HG02571 (cell line): ENCODE data around the gene IL15.
"Not testable (repeated sequence)": the region's sequence is repeated elsewhere in the genome, so short reads cannot be mapped to it uniquely, and the experiment has no call there.

Experiments used
- ATAC-seq: cut with Tn5 transposase; IDR thresholded peaks from one replicate; pipeline ENCODE4 v1.9.1; 2021; ENCODE audit warnings: mild to moderate bottlenecking, moderate library complexity; ENCODE audit not compliant: unreplicated experiment

IL15 gene, protein sequence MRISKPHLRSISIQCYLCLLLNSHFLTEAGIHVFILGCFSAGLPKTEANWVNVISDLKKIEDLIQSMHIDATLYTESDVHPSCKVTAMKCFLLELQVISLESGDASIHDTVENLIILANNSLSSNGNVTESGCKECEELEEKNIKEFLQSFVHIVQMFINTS

DNA sequence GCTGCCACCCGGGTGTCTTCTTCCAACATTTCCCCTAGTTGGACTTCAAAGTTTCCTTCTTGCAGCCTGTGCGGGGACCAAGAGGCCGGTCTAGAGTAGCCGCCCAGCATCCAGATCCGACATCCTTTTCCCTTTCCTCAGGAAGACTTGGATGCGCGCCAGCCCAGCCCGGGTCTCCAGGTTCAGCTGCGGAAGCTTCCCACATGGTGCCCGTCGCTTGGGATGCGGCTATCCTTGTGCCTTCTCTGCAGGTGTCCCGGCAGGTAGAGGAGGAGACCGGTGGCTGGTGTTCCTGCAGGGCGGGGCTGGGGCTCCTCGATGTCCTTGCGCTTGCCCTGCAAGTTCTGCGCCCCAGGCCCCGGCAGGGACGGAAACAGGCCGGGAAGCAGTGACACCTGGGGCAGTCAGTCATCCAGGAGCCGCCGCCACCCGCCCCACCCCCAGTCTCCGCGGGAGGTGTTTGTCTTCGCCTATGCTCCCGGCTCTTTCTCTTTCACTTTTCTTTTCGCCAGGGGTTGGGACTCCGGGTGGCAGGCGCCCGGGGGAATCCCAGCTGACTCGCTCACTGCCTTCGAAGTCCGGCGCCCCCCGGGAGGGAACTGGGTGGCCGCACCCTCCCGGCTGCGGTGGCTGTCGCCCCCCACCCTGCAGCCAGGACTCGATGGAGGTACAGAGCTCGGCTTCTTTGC, at the start of gene IL15:
Gene IL15 (plus strand): TSS at position 502 of the 689 bp plus-strand sequence. CDS start 82,882 bp downstream, outside the sequence.
- peak; percentile 71 for ATAC-seq

DNA sequence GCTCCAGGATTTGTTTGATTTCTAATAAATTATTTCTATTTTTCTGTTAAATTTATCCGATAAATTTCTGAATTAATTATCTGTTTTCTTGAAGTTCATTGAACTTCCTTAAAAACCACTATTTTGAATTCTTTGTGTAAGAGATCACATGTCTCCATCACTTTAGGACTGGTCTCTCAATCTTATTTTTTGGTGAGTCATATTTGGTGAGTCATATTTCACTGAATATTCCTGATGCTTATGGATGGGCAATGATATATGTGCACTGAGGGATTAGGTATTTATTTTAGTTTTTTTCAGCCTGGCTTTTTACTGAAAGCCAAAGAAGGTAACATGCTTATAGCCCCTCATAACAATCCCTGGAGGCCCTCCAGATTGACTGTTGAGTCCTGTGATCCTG, 48.5 kb upstream of the IL15 start:
- no peak for ATAC-seq

DNA sequence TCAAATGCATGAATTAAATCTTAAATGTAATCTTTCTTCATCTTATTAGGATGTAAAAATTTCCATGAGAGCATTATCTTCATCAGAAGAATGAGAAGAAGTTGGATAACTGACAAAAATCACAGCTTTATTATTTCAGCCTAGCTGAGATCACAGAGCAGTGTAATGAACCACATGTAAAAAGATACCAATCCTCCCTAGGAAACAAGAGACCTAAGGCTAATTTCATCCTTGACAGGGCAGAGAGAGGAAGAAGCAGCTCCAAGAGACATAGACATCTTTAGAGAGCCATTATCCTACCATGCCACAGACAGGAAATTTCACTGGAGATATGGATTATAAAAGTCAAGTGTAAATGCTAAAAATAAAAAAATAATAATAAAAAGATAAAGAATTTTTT, 40.9 kb upstream of the IL15 start:
- ATAC-seq = no peak

DNA sequence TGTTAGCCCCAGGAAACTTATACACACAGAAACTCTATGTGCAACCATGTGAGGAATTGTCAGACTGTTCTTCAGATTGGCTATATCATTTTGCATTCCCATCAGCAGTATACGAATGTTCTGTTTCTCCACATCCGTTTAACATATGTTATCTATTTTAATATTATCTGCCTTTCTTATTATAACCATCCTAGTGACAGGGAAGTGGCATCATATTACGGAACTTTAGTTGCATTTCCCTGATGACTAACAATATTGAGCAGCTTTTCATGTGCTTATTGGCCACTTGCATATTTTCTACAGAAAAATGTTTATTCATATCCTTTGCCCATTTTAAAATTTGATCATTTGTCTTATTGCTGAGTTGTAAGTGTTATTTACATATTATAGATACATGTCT, 36.5 kb upstream of the IL15 start:
- ATAC-seq = no peak

DNA sequence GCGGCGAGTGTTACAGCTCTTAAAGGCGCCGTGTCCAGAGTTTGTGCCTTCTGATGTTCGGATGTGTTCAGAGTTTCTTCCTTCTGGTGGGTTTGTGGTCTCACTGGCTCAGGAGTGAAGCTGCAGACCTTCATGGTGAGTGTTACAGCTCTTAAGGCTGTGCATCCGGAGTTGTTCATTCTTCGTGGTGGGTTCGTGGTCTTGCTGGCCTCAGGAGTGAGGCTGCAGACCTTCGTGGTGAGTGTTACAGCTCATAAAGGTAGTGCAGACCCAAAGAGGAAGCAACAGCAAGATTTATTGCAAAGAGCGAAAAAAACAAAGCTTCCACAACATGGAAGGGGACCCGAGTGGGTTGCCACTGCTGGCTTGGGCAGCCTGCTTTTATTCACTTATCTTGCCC, 31.7 kb upstream of the IL15 start:
- ATAC-seq = not testable (repeated sequence)

DNA sequence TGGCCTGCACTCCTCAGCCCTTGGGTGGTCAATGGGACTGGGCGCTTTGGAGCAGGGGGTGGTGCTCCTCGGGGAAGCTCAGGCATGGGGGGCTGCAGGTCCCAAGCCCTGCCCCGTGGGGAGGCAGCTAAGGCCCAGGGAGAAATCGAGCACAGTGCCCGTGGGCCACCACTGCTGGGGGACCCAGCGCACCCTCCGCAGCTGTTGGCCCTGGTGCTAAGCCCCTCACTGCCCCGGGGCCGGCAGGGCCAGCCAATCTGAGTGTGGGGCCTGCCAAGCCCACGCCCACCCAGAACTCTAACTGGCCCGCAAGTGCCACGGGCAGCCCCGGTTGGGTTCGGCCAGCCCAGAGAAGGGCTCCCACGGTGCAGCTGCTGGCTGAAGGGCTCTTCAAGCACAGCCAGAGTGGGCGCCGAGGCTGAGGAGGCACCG, 30.9 kb upstream of the IL15 start:
- no peak for ATAC-seq

DNA sequence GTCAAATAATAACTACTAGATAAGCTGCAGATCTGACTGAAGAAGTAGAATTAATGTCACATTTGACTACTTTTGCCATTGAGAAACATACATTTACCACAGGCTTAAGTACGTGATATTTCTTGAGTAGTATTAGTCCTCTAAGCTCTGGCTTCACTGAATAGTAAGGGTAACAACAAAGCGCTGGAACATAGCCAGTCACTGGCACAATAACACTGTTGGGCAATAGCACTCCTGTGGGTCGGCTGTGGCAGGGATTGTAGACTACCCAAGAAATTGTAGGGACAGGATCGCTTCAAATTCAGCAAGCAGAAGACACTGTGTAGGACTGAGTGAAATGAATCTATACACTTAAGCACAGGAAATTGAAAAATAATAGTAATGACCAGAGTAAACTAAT, 27.1 kb upstream of the IL15 start:
- no peak for ATAC-seq

DNA sequence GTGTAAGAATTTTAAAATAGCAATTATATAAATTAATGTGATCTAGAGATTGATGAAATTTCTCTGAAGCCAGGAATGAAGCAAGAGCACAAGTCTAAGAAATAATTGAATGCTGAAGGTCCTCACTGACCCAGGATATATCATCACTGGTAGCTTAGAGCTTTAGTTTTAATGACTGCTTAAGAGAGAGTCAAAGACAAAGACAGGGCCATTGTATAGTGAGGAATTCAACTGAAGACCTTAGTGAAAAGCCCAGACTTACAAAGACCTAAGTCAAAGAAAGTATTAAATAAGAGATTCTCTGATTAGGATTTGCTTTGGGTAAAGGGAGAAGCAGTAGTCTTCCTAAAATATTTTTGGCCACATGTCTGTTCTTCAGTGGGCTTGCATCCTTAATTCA, 26.0 kb upstream of the IL15 start:
- ATAC-seq = no peak

DNA sequence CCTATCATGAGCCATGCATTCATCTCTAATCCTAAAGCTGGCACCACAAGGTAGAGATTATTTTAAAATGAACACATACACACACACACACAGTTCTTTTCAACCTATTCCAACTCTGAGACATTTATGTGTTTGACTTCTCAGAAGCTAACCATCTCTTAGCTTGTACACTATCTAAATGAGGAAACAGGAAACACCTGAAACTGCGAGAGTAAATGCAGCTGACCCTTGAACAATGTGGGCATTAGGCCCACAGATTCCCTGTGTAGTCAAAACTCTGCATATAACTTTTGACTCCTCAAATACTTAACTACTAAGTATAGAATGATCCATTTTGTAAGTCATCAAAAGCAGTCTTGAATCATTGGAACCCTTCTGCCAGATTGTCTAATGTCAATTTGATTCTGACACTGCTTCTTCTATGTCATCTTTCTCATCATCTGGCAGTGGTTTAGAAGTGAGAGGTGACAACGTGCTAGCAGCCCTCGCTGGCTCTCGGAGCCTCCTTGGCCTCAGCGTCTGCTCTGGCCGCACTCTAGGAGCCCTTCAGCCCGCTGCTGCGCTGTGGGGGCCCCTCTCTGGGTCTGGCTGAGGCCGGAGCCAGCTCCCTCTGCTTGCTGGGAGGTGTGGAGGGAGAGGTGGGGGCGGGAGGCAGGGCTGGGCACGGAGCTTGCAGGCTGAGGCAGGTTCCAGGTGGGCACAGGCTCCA, 21.4 kb upstream of the IL15 start:
- ATAC-seq = no peak

DNA sequence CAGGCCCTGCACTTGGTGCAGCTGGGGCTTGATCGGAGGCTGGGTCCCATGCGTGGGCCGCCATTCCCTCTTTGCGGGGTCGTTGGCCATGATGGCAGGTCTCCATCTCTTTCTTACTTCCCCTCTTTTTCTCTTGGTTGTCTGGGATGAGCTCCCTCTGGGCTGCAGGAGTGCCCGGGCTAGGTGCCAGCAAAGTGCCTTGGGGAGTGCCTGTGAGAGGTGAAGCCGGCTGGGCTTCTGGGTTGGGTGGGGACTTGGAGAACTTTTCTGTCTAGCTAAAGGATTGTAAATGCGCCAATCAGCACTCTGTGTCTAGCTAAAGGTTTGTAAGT, 20.8 kb upstream of the IL15 start:
- not testable (repeated sequence) for ATAC-seq

DNA sequence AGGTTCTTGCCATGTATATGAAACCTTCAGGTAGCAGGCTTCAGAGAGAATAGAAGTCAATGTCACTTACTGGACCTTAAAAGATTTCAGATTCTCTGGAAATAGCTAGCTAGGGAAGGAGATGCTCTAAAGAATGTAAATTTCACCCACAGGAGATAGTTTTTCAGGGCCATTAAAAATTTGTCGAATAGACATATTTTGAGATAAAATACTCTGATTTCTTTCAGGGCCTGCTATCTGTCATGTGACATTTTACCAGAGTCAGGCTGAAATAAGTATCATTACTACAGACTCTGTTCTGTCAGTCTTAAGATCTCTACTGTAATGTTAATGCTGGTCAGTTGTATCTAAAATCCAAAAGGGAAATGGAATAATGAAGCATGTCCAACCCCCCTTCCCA, 15.7 kb upstream of the IL15 start:
- ATAC-seq = no peak

DNA sequence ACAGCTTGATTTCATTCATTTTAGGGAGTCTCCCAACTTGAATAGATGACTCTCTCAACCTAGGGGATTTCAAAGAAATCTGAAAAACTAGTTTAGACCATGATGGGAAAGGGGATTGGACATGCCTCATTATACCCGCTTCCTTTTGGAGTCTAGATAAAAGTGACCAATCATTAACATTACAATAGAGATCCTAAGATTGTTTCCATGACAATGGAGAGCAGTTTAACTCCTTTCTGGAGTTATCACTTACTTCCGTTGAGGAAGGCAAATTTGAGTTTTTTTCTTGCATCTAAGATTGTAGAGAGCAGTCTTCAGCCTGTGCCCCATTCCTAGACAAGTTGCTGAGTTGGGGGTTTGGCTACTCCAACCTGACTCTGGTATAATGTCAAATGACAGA, 11.4 kb upstream of the IL15 start:
- no peak for ATAC-seq

DNA sequence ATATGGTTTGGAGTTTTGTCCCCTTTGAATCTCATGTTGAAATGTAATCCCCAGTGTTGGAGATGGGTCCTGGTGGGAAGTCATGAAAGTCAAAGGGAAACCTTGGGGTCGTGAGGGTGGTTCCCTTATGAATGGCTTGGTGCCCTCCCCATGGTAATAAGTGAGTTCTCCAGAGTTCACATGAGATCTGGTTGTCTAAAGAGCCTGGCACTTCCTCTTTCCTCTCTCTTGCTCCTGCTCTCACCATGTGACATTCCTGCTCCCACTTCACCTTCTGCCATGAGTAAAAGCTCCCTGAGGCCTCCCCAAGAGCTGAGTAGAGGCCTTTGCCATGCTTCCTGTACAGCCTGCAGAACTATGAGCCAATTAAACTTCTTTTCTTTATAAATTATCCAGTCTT, 5.5 kb upstream of the IL15 start:
- no peak for ATAC-seq

DNA sequence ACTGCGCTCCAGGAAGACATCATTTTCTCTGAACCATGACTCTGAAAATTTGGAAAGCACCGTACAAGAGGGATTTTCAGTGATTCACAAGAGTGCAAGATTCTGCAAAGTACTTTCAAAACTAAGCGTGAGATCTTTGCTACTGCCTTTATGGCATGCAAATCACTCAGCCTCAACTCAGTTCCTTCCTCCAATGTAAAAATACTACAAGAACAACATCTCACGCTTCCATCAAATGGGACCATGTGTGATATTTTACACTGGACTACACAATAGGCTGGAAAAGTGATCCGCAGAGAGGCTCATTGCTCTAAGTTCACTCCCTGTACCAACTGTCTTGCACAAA, 674 bp upstream of the IL15 start:
- ATAC-seq = peak; percentile 41

DNA sequence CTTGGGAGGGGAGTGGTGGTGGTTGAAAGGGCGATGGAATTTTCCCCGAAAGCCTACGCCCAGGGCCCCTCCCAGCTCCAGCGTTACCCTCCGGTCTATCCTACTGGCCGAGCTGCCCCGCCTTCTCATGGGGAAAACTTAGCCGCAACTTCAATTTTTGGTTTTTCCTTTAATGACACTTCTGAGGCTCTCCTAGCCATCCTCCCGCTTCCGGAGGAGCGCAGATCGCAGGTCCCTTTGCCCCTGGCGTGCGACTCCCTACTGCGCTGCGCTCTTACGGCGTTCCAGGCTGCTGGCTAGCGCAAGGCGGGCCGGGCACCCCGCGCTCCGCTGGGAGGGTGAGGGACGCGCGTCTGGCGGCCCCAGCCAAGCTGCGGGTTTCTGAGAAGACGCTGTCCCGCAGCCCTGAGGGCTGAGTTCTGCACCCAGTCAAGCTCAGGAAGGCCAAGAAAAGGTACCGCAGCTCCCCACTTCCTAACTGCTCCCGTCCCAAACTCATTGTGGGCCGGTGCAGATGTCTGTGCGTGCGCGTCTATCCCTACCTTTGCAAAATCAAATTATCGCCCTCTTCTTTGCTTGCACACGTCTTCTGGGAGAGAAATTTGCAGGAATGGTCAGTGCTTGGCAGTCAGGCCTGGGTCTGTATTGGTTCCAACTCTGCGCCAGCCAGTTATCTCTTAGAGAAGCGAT, 533 bp downstream of the IL15 start:
- ATAC-seq = peak; percentile 49

DNA sequence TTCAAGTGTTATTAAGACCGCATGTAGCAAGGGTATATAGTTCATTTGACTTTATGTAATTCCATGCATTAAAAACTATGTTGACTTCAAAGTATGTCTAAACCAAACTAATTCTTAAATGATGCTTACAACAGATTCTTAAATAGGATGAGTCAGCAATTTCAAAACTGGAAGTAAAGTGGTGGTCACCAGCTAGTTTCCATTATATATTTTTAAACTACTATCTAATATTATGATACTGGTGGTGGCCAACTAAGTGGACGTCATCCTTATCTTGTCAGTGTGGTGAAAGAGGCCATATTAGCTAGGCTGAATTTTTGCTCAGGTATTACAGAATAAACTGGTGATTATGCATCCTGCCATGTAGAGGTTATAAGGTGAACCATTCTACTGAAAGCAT, 1.2 kb downstream of the IL15 start:
- ATAC-seq = no peak

DNA sequence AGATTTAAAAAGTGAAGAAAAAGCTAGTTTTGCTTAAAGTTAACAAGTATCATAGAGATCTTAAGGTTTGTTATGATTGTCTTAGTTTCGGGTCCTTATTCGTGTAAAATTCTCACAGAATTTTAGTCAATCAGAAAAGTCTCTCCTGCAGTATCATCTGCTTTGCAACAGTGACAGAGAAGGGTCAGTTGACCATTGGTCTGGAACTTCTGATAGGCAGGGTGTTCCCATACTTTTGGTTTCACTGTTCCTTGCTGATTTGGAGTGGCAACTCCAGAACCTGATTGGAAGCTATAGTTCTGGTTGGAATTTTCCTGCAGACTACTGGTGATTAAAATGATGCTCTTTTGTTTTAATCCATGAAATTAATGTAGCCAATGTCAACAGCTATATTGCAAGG, 1.8 kb downstream of the IL15 start:
- no peak for ATAC-seq

DNA sequence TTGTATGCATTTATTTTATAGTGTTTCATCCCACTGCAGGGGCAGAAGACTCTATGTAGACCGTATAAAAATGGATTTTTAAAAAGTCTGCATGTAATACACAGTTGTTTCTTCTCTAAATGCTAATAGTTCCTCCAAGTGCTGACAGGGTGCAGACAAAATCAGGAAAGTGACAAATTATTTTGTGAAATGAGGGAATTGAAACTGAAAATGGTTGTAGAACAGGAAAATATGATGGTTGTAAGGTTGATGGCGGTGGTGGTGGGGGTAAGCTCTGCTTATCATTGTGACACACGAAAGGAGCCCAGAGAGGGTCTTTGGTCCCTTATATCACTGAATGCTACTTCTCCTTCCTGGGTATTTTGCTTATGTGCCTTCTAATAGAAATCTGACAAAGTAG, 4.3 kb downstream of the IL15 start:
- ATAC-seq = no peak

DNA sequence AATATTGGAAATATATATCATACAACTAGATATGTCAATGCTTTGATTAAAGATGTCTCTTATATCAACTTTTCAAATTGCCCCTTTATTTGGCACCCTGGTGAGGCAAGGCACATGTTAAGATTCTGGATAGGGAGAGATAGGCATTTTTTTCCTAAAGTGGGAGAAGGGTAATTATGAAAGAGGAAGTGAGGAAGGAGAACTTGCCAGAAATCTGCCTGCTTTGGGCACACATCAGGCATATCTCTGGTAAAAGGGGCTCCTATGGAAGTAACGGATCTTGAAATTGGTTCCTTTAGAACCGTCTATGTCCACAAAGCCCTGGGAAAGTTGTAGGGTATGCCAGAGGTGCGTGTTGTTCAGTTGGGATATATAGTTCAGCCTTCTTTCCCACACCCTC, 5.7 kb downstream of the IL15 start:
- no peak for ATAC-seq

DNA sequence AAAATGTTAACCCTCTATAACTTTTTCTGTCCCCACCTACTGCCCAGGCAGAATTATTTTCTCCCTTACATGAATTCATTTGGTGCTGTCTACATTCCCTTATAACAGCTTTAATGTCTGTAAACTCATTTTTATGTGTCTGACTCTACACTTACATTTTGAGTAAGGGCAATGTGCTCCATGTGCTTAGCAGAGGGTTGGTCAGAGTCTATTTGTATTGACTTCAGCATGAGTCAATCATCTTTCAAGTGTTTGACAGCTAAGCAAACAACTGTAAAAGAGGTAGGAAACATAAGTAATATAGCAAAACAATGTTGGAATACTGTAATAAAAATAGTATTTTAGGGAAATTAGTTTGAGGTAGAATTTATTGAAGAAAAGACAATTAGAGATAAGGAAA, 6.3 kb downstream of the IL15 start:
- ATAC-seq = no peak

DNA sequence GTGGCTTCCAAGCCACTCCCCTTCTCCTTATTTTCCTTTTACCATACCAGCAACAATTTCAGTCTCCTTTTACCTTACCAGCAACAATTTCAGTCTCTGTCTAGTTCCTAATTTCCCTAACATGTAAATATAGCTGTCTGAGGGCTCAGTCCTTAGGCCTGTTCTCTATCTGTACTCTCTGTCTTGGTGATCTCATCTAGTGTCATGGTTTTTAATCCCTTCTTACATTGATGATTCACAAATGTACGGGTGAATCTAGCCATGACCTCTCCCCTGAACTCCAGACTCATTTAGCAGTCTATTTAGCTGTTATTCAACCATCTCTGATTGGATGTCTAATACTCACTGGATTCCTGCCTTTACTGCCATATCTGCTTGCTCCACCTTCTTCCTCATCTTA, 7.2 kb downstream of the IL15 start:
- ATAC-seq = peak; percentile 69
